ENCODE data around the gene GPHN. TPM values are rescaled to one million over a fixed set of nuclear protein-coding genes. Genes with fewer than 3 reads are reported as not detected.

Gene GPHN
- polyA plus RNA-seq, 1 of the 3 experiments (the other 2 are of a cell fraction), result 6.9 TPM

GRCh38 chr14:66955159-66955558 lies 447.2 kb downstream of the GPHN start:
- Histone ChIP-seq H2AFZ (ENCODE audit: low read depth) (no peak overlapping the region), H3K4me2 (no peak overlapping the region), H3F3A (replicated peaks; ENCODE audit: insufficient read depth) (no peaks in the 10 kb centered on the region), H3K79me2 (ENCODE audit: insufficient read depth) (no peaks in the 10 kb centered on the region), H3K9me2 (no peaks in the 10 kb centered on the region), H3K36me3 (replicated peaks in 1 of 2; ENCODE audit: control insufficient read depth in 1 of 2, insufficient read depth in 2 of 2, low read length in 1 of 2) (peaks cover 0 to 1% of the 10 kb centered on the region in 2 experiments), H3K4me1 (ENCODE audit: control insufficient read depth in 1 of 2, insufficient read depth in 2 of 2, low read depth in 1 of 2, low read length in 1 of 2) (no peaks in the 10 kb centered on the region), H3K9ac (no peak overlapping the region), H3K4me3 (ENCODE audit: low read depth in 2 of 2, low read length in 1 of 2) (no peak overlapping the region), H3K27ac (ENCODE audit: low read depth in 2 of 2, low read length in 1 of 2) (no peak overlapping the region), H3K9me3 (peaks cover 14% of the 10 kb centered on the region), H3K27me3 (ENCODE audit: insufficient read depth) (no peaks in the 10 kb centered on the region), H4K20me1 (ENCODE audit: insufficient read depth) (no peaks in the 10 kb centered on the region)
- CTCF ChIA-PET, result interaction anchor here (0.7 kb wide), 1 partner anchor 60 kb away, joined by 3 read pairs; no protein-coding TSS in a partner anchor
- WGBS (ENCODE audit: low lambda C conversion rate), result 77% methylated on average over 2 of the region's 2 CpGs
- no peak for TF ChIP-seq IRF3 (IDR thresholded peaks at IDR 0.05; ENCODE audit: low read depth, low read length)
- no peak for TF ChIP-seq USF1 (IDR thresholded peaks at IDR 0.05; ENCODE audit: borderline replicate concordance, low read depth)
- no peak for TF ChIP-seq NRF1 (IDR thresholded peaks at IDR 0.05; ENCODE audit: low read depth, low read length)
- TF ChIP-seq MAX (IDR thresholded peaks at IDR 0.05; ENCODE audit: low read depth), result no peak
- TF ChIP-seq EP300 (IDR thresholded peaks at IDR 0.05; ENCODE audit: borderline replicate concordance in 1 of 2, low read depth in 1 of 2, low read length in 1 of 2), result no peak
- no peak for TF ChIP-seq RFX5 (IDR thresholded peaks at IDR 0.05; ENCODE audit: low read length)
- no peak for TF ChIP-seq TEAD4 (IDR thresholded peaks at IDR 0.05; ENCODE audit: borderline replicate concordance, insufficient read depth)
- TF ChIP-seq RXRA (IDR thresholded peaks at IDR 0.05; ENCODE audit: borderline replicate concordance, low read depth), result no peak
- DNase-seq, result no peak
- POLR2A ChIA-PET, result no interaction called here

- TF ChIP-seq MAX (IDR thresholded peaks at IDR 0.05; ENCODE audit: low read depth) (no peak), MXI1 (IDR thresholded peaks at IDR 0.05; ENCODE audit: low read depth, low read length) (no peak), GATA2 (CRISPR knock-in tag; IDR thresholded peaks at IDR 0.05) (no peak), TAF1 (IDR thresholded peaks at IDR 0.05; ENCODE audit: borderline replicate concordance, low read depth, low read length) (no peak), YY1 (IDR thresholded peaks at IDR 0.05; ENCODE audit: low read depth) (no peak), TEAD4 (IDR thresholded peaks at IDR 0.05; ENCODE audit: borderline replicate concordance, insufficient read depth) (no peak), USF1 (IDR thresholded peaks at IDR 0.05; ENCODE audit: borderline replicate concordance, low read depth) (no peak), NRF1 (IDR thresholded peaks at IDR 0.05; ENCODE audit: low read depth, low read length) (no peak)
- Histone ChIP-seq H3K9me3 (peaks cover 20% of the 10 kb centered on the region), H3F3A (replicated peaks; ENCODE audit: insufficient read depth) (no peaks in the 10 kb centered on the region), H3K36me3 (replicated peaks in 1 of 2; ENCODE audit: control insufficient read depth in 1 of 2, insufficient read depth in 2 of 2, low read length in 1 of 2) (peaks cover 4 to 8% of the 10 kb centered on the region in 2 experiments), H3K9me2 (no peaks in the 10 kb centered on the region), H4K20me1 (ENCODE audit: insufficient read depth) (no peaks in the 10 kb centered on the region), H3K27ac (ENCODE audit: low read depth in 2 of 2, low read length in 1 of 2) (no peak overlapping the region), H3K9ac (no peak overlapping the region), H3K79me2 (ENCODE audit: insufficient read depth) (no peaks in the 10 kb centered on the region), H3K4me2 (no peak overlapping the region), H2AFZ (ENCODE audit: low read depth) (no peak overlapping the region), H3K4me1 (ENCODE audit: control insufficient read depth in 1 of 2, insufficient read depth in 2 of 2, low read depth in 1 of 2, low read length in 1 of 2) (no peaks in the 10 kb centered on the region), H3K4me3 (ENCODE audit: low read depth in 2 of 2, low read length in 1 of 2) (no peak overlapping the region), H3K27me3 (ENCODE audit: insufficient read depth) (no peaks in the 10 kb centered on the region)
- ChIA-PET CTCF (no interaction called here), POLR2A (no interaction called here)
- 64% methylated on average over 3 of the region's 3 CpGs for WGBS (ENCODE audit: low lambda C conversion rate)
- DNase-seq, result no peak
These were observed 451.6 kb downstream of the GPHN start for GRCh38 chr14:66959437-66960050.

All from SK-N-SH (cell line).